ENCODE results near the gene SLC4A8. TPM values are rescaled to one million over a fixed set of nuclear protein-coding genes. Genes with fewer than 3 reads are reported as not detected.

SLC4A8 gene
- total RNA-seq, 1 experiment from 2014 or later, result 26.3 TPM

DNA sequence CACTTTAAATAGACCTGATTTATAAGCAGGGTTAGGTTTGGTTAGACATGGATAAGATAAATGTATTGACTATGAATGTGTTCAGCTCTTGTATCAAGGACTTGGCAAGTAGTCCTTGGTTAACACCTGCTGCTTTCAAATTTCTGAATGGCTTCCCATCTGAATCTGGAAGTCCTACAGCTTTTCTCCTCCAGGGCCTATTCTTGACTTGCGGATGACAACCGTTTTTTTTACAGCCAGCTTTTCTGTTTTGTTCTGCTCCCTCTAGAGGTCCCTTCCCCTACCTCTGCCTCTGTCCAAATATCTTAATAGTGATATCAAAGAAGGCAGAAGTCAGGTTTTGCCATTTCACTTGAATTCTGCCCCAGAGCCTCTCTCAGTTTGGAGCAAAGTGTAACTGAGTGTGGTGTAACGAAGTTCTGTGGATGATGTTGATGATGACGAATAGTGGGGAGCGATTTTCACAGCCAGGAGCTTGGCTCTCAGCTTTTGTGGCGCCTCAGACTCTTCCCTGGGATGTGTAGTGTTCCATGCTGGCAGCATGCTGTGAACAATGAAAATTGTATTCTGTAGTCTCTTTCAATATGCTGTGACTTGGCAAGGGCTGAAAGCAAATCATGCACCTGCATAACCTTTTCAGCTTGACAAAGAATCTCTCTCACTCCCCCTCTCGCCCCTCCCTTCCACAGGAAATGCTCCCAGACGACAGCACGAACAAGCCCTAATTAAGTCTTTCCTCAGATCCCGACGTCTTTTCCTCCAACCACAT, 5.0 kb upstream of the SLC4A8 start:
- Histone ChIP-seq H2BK15ac (ENCODE audit: low read depth, low read length) (no peak overlapping the region), H3T11ph (ENCODE audit: low read length) (no peak overlapping the region), H2BK20ac (ENCODE audit: low read depth, low read length, poor library complexity, severe bottlenecking) (no peak overlapping the region), H2BK5ac (ENCODE audit: insufficient read length, low read length) (no peak overlapping the region), H3K9me3 (ENCODE audit: control insufficient read depth, low read depth, low read length) (no peaks in the 10 kb centered on the region), H3K56ac (ENCODE audit: insufficient read length, low read depth, low read length) (no peak overlapping the region), H3K27me3 (ENCODE audit: insufficient read depth, low read length) (no peaks in the 10 kb centered on the region), H3K4ac (ENCODE audit: low read depth, low read length) (no peak overlapping the region), H4K8ac (replicated peaks; ENCODE audit: insufficient read length, low read depth, low read length) (no peak overlapping the region), H3K79me2 (ENCODE audit: insufficient read depth, low read length) (no peaks in the 10 kb centered on the region), H2AFZ (ENCODE audit: low read length) (no peak overlapping the region), H3K18ac (ENCODE audit: insufficient read length, low read depth, low read length) (no peak overlapping the region), H3K4me2 (ENCODE audit: insufficient read depth, insufficient read length, low read length) (no peak overlapping the region), H3K14ac (ENCODE audit: insufficient read depth, low read length) (no peak overlapping the region), H3K23me2 (ENCODE audit: insufficient read length, low read depth, low read length, poor library complexity, severe bottlenecking) (no peaks in the 10 kb centered on the region), H3K9ac (ENCODE audit: extremely low read depth, insufficient read length, low read length) (no peak overlapping the region), H3K27ac (ENCODE audit: insufficient read length, low read depth, low read length) (no peak overlapping the region), H4K20me1 (ENCODE audit: control insufficient read depth, insufficient read depth, insufficient read length) (no peaks in the 10 kb centered on the region), H3K79me1 (ENCODE audit: insufficient read depth, low read depth, low read length, poor library complexity, severe bottlenecking) (no peaks in the 10 kb centered on the region), H3K4me1 (ENCODE audit: insufficient read depth, low read length) (no peaks in the 10 kb centered on the region; the same call in 1 of the 2 replicates), H4K5ac (ENCODE audit: insufficient read length, low read depth, low read length) (no peak overlapping the region), H2AK5ac (ENCODE audit: insufficient read length, low read length) (no peak overlapping the region), H3K23ac (ENCODE audit: insufficient read length, low read depth, low read length) (no peak overlapping the region), H2BK120ac (ENCODE audit: low read depth, low read length, poor library complexity, severe bottlenecking) (no peak overlapping the region), H4K91ac (ENCODE audit: insufficient read length, low read depth, low read length) (no peak overlapping the region), H2BK12ac (ENCODE audit: insufficient read length, low read depth, low read length) (no peak overlapping the region)
- Mint-ChIP-seq H3K4me1 (peaks cover 32% of the 10 kb centered on the region in 2 experiments), H3K36me3 (ENCODE audit: insufficient read depth in 1 of 3, low read depth in 3 of 3) (no peaks in the 10 kb centered on the region), H3K27ac (peak overlapping the region; percentile 17 to 46 (median 25); a peak in 6 of 7 replicates), H3K27me3 (ENCODE audit: low read depth) (no peaks in the 10 kb centered on the region), H3K9me3 (no peaks in the 10 kb centered on the region), H3K4me3 (peak overlapping the region; percentile 14 to 48; a peak in 4 of 5 replicates)
- TF ChIP-seq CTCF (conservative IDR thresholded peaks at IDR 0.05), result peak; percentile 46; the same call in 2 of the 3 replicates
- WGBS (ENCODE audit: extremely low coverage, insufficient read length, low lambda C conversion rate), result no CpG with 5 or more reads among the region's 11 CpGs
- peak; percentile 58 for DNase-seq

Data from H9 (cell line).